NCI-H2196 (cell line): ENCODE results near the gene JMJD8.
A peak's percentile ranks its signal among the peaks of the same experiment; 100 is the strongest.

ENCODE experiments used
- DNase-seq: peaks from one replicate; lab custom pipeline; 2025; ENCODE audit not compliant: unreplicated experiment; lab: John Stamatoyannopoulos, UW

The JMJD8 gene

DNA sequence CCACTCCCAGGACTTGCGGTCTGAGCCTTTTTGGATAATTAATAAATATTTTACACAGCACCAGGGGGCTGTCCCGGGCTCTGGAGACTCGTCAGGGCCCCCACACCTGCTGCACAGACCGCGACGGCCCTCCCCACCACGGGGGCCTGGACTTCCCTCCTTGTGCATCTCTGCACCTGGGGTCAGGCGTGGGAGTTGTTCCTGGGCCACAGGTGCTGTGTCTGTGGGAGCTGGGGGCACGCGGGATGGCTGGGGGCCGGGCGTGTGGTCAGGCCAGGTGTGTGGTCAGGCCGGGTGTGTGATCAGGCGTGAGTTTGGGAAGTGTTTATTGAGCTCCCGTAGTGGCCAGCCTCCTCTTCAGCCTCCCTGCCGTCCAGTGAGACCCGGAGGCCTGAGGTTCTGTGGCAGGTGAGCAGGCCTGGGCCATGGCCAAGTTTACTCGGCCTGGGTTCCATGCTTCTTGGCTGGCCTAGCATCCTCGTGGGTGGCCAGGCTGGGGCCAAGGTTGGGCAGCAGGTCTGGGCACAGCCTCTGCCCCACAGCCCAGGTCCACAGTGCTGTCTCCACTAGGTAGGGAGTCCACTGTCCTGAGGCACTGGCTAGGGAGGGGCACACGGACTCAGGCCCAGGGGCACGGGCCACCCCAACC, 5.8 kb downstream of the JMJD8 start:
- DNase-seq: peak; percentile 46

- DNase-seq: peak; percentile 56
These were observed 6.6 kb downstream of the JMJD8 start for GRCh38 chr16:677316-678190.

GRCh38 chr16:676913-677312, 7.2 kb downstream of the JMJD8 start:
- peak; percentile 85 for DNase-seq

- DNase-seq: no peak
These were observed 7.6 kb downstream of the JMJD8 start for GRCh38 chr16:676565-676902.

- no peak for DNase-seq
These were observed 8.1 kb downstream of the JMJD8 start for GRCh38 chr16:675884-676564.

DNA sequence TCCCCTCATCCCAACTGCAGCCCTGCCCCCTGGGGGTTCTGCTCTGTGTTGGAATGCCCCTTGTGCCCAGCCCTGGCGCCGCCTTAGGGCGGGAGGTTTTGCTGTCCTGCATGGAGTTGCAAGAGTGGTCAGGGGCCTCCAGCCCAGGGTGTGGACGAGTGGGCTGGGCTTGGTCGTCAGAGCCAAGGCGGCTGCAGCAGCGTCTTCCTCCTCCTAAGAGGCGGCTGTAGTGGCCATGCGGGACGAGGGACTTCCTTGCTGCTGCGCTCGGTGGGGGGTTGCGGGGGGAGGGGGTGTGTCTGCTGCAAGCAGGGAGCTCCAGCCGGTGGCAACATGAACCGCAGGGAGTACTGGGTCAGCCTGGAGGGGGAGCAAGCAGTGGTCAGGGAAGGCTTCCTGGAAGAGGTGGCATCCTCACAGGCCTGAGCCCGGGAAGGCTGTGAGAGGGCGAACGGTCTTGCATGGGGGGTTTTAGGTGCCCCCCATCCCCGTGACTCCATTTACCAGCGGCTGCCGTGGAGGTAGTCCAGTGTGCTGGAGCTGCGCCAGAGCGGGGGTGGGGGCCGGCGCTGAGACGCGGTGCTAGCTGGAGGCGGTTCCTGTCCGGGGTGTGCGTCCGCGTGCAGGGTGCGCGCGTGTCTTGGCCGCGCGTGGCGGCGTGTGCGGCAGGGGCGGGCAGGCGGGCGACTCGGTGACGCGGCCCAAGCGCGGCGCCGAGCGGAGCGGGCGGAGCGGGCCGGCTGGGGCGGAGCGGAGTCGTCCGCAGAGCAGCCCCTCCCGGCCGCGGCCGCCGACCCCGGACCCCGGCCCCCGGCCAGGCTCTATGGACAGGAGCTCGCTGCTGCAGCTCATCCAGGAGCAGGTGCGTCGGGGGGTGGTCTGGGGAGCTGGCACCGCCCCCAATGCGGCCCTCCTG, 8.9 kb downstream of the JMJD8 start, which contains the start of gene RHBDL1:
Gene RHBDL1, plus strand, starts transcription at position 704 of the 916 bp plus-strand sequence. Its CDS starts 120 bp downstream, at position 824.
- DNase-seq: no peak

- DNase-seq: no peak
These were observed 9.8 kb downstream of the JMJD8 start for GRCh38 chr16:674214-674881.

- DNase-seq: no peak
These were observed 10.6 kb downstream of the JMJD8 start for GRCh38 chr16:673399-673991.

DNA sequence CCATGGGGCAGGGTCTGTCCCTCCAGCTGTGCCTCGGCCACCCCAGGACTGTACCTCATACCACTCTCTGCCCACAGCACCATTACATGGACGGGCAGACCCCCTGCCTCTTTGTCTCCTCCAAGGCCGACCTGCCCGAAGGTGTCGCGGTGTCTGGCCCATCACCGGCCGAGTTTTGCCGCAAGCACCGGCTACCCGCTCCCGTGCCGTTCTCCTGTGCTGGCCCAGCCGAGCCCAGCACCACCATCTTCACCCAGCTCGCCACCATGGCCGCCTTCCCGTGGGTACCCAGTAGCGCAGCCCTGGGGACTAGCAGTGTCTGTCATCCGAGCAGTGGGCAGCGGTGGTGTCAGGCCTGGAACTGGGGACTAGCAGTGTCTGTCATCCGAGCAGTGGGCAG, 11.3 kb downstream of the JMJD8 start:
- DNase-seq: no peak

DNA sequence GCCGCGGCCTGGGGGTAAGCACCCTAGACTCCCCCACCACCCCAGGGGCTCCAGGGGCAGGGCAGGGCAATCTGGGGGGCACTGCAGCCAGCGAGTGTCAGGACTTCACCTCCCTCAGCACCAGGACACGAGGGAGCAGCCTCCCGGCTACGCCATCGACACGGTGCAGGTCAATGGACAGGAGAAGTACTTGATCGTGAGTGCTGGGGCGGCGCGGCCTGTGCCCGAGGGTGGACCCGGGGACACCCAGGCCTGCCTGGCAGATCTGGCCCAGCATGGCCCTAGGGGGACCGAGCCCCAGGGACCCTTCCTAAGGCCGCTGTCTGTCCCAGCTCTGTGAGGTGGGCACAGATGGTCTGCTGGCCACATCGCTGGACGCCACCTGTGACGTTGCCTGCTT, 11.8 kb downstream of the JMJD8 start:
- no peak for DNase-seq

GRCh38 chr16:671353-672131, 12.6 kb downstream of the JMJD8 start:
- no peak for DNase-seq

- no peak for DNase-seq
These were observed 13.4 kb downstream of the JMJD8 start for GRCh38 chr16:670485-671352.

GRCh38 chr16:669666-670065, 14.5 kb downstream of the JMJD8 start:
- DNase-seq: no peak

GRCh38 chr16:668519-669171, 15.5 kb downstream of the JMJD8 start:
- no peak for DNase-seq

DNA sequence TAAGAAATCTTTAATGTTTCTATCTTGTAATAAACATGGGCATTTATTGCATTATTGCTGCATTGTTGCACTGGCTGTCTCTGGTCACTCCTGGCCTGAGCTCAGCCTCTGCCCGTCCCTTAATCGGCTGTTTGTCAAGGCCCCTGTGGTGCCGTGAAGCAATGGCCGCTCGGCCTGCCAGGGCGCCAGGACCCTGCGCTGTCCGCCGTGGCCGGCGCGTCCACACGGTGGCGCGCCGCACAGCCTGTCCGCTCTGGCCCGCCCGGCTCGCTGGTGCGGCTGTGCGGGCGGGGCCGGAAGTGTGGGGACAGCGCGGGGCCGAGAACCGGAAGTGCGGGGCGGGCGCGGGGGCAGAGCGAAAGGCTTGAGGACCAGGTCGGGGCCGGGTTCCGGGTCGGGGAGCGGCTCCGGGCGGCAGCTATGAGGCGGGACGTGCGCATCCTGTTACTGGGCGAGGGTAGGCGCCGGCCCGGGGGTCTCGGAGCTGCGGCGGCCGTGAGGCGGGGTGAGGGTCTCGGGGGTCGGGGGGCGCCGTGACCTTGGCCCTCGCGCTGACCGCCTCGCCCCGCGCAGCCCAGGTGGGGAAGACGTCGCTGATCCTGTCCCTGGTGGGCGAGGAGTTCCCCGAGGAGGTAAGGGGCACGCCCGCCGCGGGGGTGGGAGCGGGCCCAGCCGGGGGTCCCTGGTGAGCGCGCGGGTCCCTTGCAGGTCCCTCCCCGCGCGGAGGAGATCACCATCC, 16.2 kb downstream of the JMJD8 start, which contains the start of gene RHOT2:
Gene RHOT2, plus strand, starts transcription at position 353 of the 739 bp plus-strand sequence. Its CDS starts 68 bp downstream, at position 421.
- peak; percentile 95 for DNase-seq

DNA sequence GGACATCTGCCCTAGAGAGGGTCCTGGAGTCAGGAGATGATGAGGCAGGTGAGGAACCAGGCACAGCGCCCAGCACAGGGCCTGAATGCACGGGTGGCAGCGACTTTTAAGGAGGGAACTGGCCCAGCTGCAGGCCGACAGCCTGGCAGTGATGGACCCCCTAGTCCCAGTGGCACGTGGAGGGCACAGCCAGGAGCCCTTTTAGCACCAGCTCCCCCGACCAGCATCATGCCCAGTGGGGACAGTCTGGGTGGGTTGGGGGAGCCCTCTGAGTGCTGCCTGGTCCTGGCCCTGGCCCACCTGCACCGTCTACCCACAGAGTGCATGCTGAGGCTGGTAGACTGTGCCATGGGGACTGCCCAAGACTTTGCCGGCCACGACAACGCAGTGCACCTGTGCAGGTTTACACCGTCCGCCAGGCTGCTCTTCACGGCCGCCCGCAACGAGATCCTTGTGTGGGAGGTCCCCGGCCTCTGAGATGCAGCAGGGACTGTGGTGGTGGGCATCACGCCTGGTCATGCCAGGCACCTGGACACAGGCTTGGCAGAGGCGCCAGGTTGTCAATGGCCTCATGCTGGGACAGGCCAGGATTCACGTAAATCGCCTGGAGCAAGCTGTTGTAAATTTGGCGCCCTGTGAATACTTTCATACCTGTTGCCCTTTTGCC, 16.9 kb downstream of the JMJD8 start:
- DNase-seq: no peak
